Left renal pelvis (tissue), 4 donors: ENCODE measurements around the gene CDK14. TPM values are rescaled to one million over a fixed set of nuclear protein-coding genes. Genes with fewer than 3 reads are reported as not detected.

Source experiments
- DNase-seq, 4 donors: peaks; one replicate each; pipeline ENCODE4 v3.0.0-alpha.2; 2013; ENCODE audit warnings: low read depth in 4 of 4, low spot score in 3 of 4
- polyA plus RNA-seq, 4 donors: library from polyadenylated mRNA; unstranded; fragments of 120-200 nt; gene quantifications; one replicate each; pipeline ENCODE4 v1.2.1, GENCODE V29; 2013; ENCODE audit not compliant: insufficient read length in 4 of 4

The CDK14 gene
- polyA plus RNA-seq, 4 donors, result 28.6 to 44.2 (median 36.4) TPM

DNA sequence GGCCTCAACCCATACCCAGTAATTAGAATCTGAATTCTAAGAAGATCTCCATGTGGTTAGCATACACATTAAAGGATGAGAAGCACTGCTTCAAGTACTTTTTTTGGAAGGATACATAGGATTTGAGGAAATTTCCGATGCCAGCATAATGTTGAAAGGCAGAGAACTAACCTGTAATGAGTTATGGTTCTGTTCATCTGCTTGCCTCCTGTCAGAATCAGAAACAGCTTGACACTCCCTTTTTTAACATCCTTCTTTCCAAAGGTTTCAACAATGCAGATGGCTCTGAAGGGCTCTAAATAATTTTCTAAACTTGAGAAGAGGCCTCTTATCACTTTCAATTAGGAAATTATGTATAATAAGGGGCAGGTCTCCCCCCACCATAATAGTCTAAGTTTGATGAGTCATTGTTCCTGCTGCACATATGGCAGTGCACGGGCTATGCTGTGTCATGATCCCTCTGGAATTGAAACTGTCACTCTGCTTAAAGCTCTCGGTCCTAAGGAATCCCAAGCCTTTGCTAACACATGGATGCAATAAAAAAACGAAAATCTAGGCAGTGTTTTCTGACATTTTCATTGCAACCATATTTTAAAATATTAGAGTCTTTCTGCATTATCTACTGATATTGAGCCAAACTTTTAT is 376.9 kb downstream of the CDK14 start:
- no peak for DNase-seq

DNA sequence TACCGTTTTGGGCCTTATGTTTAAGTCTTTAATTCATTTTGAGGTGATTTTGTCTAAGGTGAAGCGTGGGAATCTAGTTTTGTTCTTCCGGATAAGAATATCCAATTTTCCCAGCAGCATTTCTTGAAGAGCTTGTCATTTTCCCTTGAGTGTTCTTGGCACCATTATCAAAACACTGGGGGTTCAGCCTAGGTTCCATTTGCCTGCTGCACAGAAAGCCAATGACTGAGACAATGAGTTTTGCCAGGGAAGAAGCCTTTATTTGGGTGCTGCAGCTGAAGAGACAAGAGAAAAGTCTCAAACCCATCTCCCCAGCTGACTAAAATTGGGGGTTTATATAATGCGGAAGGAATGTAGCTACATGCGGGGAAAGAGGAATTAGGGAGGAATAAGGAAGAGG is 380.9 kb downstream of the CDK14 start:
- DNase-seq, result no peak

DNA sequence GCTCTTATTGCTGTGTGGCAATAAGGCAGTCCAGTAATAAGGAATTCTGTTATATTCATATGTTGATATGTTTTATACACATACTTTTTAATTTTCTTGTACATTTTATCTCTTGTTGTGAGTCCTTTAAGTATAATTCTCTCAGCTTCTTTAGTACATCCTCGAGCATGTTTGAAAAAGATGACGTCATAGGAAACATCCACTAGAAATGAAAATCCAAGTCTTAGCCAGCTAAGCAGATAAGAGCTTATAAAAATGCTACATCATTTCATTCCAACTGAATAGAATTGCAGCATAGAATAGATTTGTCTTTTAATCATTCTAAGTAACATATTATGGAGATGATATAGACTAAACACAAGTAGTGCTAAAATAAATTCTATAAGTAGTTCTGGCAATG is 384.4 kb downstream of the CDK14 start:
- no peak for DNase-seq

DNA sequence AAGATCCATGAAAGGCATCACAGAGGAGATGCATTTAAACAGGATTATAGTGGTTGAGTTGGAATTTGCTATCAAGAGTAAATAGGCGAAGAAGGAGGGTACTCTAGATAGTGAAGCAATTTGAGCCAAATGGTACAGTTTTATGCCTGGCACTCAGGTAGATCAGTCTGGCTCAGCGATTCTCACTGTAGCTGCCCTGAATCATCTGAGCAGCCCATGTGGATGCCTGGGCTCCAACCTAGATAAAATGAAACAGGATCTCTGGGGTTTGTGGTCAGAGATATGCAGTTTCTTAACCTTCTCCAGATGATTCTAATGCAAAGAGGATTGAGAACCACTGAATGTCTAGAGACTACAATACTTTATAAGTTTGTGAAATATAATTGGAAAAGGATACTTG is 386.1 kb downstream of the CDK14 start:
- DNase-seq, result no peak

DNA sequence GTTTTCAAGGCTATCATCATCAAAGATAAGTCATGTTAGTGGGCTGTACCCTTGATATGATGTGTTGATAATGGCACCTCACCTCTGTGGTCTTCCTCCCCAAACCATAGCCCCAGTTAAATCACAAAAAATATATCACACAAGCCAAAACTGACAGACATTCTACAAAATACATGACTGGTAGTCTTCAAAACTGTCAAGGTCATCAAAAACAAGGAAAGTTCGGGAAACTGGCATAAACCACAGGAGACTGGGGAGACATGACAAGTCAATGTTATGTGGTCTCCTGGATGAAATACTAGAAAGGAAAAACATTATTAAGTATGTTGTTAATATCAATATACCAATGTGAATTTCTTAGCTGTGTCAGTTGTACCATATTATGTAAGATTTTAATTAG is 388.6 kb downstream of the CDK14 start:
- no peak for DNase-seq

DNA sequence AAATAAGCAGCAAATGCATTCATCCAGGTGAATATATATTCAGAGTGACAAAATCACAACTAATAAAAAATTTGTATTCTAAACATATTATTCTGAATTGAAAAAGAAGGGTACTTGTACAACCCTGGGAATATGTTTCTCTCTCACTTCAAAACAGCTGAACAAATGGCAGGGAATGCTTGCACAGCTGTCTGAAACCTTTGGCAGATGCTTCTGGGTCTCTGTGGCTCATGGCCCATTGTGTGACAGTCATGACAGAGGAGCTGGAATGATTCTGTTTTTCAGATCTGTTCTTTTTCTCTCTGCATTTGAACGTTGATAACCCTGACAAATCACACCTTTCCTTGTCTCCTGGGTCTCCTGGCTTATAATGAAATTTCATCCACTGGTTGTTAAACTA is 392.4 kb downstream of the CDK14 start:
- DNase-seq, result no peak

DNA sequence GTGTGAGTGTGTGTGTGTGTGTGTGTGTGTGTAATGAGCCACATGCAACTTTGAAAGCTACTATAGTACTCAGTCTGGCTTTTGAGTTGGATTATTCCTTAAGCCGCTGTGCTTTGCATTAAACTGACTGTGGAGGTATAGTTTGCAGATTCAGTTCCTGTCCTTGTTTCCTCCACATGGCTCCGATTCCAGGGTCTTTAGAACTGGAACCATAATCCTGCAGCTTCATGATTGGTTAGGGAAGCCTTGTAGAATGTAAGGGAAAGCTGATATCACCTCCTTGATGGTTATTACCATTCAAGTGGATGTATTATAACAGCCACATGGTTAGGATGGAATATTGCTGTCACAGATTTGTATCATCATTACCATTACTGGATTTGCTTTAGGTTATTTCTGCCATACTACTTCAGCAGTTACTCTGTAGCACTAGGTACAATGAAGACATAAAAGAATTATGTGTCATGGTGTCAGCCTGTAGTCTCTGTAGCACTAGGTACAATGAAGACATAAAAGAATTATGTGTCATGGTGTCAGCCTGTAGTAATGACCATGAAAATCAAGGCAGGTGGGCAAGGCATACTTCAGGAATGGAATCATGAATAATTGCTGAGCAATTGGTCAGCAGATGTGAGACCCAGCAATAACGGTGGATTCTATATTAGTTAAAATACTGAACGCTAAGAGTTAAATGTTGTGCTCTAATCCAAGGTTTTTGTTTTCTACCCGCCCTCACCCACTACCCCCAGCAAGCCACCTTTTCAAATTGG is 393.1 kb downstream of the CDK14 start:
- DNase-seq, result no peak

DNA sequence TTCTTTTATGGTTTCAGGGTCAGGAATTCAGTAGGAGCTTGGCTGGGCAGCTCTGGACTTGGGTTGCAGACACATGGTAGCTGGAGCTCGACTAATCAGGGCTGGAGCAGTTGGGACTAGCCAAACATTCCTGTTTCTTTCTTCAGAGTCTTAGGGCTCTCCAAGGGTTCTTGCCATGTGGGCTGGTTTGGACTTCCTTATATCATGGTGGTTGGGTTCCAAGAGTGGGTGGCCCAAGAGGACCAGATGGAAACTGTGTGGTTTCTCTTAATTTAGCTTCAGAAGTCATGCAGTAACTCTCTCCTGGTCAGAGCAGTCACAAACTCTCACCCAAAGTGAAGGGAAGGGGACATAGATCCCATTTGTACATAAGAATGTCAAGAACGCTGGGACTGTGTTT is 398.0 kb downstream of the CDK14 start:
- no peak for DNase-seq

DNA sequence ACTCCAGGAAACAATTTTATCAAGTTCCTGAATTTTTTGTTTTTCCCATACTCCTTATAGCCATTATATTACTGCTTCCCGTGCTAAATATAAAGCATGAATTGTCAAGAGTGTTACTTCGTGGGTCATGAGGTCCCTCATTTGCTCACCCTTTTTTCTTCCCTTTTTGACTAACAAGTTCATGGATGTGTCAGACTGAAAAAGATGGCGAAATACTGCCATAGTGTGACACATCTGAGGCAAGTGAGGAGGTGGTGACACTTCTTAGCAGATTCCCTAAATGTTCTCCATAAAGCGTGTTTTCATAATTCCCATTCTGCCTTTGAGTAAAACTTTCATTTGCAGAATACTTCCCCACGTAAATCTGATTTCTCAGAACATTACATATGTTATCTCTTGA is 398.5 kb downstream of the CDK14 start:
- DNase-seq, result no peak

DNA sequence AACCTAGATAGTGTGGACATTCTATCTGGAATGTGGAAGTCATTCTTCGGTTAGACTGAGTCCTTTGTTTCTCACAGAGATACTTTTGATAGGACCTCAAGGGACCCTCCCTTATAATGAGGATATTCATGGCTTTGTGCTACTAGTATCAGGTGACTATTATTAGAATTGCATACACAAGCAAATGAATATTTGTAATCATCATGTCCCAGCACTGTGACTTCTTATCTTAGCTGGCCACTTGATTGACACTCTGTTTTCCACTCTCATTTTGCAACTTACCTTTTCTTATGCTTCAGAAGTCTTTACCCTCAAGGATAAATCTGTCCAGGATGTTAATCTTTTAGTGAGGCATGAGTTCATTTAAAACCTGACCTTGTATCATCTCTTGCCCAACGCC is 399.9 kb downstream of the CDK14 start:
- no peak for DNase-seq

DNA sequence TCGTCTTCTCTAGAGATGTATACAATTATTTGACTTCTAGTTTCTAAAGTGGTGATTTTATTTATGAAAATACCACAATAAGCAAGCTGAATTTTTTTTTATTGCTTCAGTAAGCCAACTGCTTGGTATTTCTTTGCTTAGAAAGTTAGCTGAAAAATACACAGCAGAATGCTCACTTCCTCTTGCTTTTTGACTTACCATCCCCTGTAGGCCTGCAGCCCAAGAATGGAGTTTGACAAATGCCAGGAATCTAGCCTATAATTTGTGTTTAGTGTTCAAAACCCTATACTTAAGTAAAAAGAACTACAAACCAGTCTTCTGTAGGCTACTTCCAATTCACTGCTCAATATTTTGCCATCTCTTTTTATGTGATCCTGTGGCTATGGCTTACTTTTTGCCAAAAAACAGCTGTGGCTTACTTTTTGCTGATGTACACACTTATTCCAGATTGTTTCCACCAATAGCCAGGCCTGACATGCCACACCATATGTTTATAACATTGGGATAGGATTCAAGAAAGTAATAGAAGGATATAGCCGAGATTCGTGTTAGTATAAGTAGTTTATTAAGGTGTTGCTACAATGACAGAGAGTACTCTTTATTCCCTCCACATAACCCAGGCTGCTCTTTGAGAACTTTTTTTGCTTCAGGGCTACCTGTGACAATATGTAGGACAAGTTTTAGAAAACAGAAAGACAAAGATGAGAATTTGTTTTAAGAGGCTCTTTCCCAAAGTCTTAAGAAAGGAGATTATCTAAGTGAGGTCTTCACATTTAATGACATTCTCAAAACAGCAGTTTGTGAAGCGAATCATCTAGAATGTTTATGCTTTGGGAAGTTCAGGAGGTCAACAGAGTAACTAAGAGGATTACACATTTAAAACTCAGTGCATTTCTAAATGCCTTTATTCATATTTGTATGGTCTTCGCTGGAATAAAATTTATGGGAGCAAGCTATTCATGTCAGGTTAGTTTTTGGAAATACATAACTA is 404.2 kb downstream of the CDK14 start:
- peak in 1 of 4 donors; percentile 7 for DNase-seq

DNA sequence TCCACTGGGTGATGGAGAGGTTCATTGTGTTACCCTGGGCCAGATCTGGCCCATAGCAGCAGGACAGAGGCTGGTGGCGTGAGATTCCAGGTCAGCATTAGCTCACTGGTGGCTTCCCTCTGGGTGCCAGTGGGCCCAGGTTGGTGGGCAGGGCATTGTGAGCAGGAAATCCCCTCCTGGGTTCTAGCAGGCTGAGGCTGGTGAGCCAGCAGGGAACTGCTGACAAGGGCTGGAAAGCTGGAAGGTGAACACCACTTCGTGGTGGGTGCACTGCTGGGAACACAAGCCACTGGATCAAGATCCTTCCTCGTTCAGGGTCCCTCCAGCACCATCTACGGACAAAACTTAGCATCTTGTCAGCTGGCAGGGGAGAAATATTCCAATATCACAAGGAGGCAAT is 408.9 kb downstream of the CDK14 start:
- no peak for DNase-seq

DNA sequence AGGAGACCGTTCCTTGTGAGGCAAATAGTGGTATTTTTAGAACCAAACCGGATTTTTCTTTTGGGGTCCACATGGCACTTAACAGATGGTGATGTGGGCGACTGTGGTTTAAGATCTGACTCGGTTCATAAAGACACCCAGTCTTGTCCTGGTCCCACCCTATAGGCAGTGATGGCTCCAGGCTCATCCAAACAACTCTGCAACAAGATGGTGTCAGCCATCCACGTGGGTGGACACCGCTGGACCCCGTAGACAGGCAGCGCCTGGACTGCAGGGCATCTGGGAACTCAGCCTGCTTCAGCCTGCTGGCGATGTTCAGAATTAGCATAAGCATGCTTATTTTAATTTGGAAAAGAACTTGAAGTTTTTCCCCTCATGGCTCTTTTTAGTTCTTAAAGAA is 409.7 kb downstream of the CDK14 start:
- DNase-seq, result no peak

DNA sequence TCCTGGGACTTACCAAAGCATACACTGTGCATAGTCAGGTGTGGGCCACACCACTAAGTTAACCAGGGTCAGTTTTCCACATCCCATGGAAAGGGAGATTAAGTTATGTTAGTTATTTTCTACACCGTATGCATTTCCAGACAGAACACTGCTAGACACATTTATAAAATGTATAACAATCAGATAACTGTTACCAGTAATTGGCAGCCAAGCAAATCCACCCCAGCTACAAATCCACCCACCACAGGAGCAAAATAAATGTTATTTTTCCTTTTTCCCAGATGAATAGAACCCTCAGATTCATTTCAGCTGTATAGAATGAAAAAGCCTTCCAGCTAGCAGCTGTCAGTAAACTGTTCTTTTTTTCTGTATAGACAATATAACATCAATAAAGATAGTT is 411.2 kb downstream of the CDK14 start:
- DNase-seq, result no peak

DNA sequence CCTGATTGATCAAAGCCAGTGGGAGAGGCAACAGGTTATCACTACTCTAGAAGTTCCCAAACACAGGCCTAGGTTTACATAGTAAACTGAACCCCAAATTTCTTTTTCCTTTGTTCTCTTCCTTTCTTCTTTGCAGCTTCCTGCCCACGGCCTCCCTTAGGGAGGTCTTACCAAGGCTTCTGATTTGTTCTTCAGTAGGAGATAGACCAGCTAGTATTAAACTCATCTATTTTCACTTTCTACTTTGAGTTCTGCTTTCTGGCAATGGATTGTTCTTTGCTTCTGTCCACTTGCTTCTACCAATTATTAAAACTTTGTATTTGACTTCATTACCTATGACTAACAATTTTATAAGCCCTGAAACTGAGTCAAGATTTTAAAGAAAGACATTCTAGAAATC is 417.0 kb downstream of the CDK14 start:
- no peak for DNase-seq

DNA sequence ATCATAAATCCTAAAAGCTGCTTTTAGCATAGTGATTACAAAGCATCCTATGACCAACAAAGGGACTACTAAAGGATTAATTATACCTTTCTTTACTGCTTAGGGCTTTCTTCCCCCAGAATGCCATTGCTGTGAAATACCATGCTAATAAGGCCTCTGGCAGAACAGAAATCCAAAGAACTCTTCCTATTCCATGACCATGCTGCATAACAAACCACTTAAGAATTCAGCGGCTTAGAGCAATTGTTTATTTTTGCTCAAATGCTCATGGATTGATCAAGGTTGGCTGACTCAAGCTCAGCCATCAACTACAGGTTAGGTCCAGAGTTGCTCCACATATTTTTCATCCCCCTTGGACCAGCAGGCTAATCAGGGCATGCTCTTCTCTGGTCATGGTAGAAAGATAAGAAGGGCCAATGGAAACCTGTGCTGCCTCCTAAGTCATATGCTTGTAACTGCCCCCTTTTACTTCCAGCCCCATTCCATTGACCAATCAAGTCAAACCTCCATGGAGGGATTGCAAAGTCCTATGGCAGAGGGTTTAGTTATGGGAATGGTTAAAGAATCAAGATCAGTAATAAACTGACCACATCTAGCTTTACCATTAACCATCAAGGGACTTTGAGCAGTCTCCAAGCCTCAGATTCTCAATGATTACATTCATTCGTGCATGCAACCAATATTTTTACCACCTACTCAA is 423.7 kb downstream of the CDK14 start:
- no peak for DNase-seq

DNA sequence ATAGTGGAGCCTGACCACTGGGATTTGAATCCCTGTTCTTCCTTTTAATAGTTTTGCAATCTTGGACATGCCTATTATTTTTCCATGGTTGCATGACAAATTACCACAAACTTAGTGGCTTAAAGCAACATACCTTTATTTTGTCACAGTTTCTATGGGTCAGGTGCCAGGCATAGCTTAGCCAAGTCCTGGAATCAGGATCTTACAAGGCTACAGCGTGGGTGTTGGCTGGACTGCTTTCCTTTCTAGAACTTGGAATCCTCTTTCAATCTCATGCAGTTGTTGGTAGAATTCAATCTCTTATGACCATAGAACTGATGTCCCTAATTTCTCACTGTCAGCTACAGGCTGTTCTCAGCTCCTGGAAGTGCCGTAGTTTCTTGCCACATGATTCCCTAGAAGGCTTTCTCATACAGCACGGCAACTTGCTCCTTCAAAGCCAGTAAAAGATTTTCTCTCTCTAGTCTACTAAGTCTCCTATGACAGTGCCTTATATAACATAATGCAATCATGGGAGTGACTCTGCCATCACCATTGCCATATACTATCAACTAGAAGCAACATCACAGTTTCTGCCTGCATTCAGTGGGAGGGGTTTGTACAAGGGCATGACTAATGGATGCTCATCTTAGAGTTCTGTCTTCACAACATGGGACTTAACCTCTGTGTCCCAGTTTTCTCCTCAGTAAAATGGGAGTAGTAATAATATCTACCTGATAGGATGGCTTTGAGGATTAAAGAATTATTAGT is 424.7 kb downstream of the CDK14 start:
- DNase-seq, result no peak

DNA sequence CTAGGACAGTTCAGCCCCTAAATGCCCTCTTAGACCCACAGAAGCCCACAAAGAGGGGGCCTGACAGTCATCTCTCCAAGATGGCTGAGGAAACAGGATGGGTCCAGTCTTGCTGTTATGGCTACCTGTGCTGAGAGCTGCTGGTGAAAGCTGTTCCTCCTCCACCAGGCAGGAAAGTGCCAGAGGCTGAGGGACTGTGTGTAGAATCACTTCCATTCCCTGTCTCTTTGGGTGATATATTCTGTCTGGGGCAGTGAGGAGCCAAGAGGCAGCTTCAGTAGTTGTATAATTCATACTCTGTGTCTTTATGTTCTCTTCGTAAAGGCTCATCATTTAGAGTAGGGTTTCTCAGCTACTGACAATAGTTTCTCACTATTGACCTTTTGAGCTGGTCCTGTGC is 425.8 kb downstream of the CDK14 start:
- DNase-seq, result no peak

DNA sequence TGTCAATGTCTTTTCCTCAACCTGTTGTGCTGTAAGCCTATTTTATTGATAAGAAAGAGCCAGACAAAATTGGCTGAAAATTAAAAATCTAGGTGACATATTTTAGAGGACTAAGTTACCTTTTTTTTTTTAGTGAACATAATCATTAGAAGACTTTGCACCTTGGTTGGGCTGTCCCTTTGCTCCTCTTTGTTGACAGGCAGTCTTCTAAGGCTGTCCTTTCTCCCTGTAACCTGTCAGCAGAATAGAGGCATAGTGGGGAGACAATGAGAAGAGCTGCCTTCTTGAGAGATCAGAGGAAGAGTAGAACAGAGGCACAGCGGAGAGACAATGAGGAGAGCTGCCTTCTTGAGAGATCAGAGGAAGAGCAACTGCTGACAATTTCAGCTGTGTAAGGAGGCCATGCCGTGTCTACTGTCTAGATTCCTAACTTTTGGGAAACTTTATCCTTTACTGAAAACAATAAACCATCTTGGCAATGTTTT is 429.8 kb downstream of the CDK14 start:
- no peak for DNase-seq

DNA sequence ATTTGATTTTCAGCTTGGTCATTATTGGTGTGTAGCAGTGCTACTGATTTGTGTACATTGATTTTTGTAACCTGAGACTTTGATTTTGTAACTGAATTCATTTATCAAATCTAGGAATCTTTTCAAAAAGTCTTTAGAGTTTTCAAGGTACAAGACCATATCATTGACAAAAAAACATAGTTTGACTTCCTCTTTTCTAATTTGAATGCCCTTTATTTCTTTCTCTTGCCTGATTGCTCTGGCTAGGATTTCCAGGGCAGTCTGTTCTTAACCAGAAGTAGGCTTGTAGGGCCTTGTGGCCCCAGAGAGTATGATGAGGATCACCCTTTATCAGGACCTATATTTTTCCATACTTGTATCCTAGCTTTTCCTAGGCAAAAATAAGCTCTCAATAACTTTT is 433.6 kb downstream of the CDK14 start:
- DNase-seq, result no peak
